GM23338 (cell line): ENCODE data around the gene METRN. TPM values are rescaled to one million over a fixed set of nuclear protein-coding genes. Genes with fewer than 3 reads are reported as not detected.
A peak's percentile ranks its signal among the peaks of the same experiment; 100 is the strongest.

Experiments used
- ATAC-seq: fragments of 200-7000 bp; cut with Tn5 transposase; 3 replicates; pipeline ENCODE4 v1.9.1; 2020
- DNase-seq: peaks from one replicate; pipeline ENCODE4 v3.0.0-alpha.2; 2015; ENCODE audit warnings: low spot score
- H2AFZ ChIP-seq: fragments of 200-600 bp; sonication (generic); 2 replicates; pipeline ENCODE4 v1.8.0; 2016; ENCODE audit warnings: antibody characterized with exemption, mild to moderate bottlenecking, moderate library complexity
- H3F3A ChIP-seq: fragments of 200-600 bp; sonication (generic); replicated peaks from 2 replicates; pipeline ENCODE4 v1.8.0; 2017; ENCODE audit warnings: antibody characterized with exemption, mixed run types, low read depth
- H3K27ac ChIP-seq: fragments of 200-600 bp; sonication (generic); 2 replicates; pipeline ENCODE4 v1.6.1; 2016; ENCODE audit warnings: low read depth
- H3K27me3 ChIP-seq: fragments of 200-600 bp; sonication (generic); 2 replicates; pipeline ENCODE4 v1.8.0; 2016; ENCODE audit warnings: mild to moderate bottlenecking, mixed run types, moderate library complexity; ENCODE audit not compliant: insufficient read depth
- H3K36me3 ChIP-seq: fragments of 200-600 bp; sonication (generic); 2 replicates; pipeline ENCODE4 v1.8.0; 2016; ENCODE audit warnings: mild to moderate bottlenecking; ENCODE audit not compliant: insufficient read depth
- H3K4me1 ChIP-seq: fragments of 200-600 bp; sonication (generic); 2 replicates; pipeline ENCODE4 v1.8.0; 2016; ENCODE audit warnings: mild to moderate bottlenecking, moderate library complexity; ENCODE audit not compliant: insufficient read depth
- H3K4me2 ChIP-seq: fragments of 200-600 bp; sonication (generic); 2 replicates; pipeline ENCODE4 v1.7.1; 2017; ENCODE audit warnings: mixed run types
- H3K4me3 ChIP-seq: fragments of 200-600 bp; sonication (generic); 2 replicates; pipeline ENCODE4 v1.6.1; 2016; ENCODE audit warnings: mixed run types
- H3K79me2 ChIP-seq: fragments of 200-600 bp; sonication (generic); replicated peaks from 2 replicates; pipeline ENCODE4 v1.8.0; 2017; ENCODE audit warnings: mild to moderate bottlenecking; ENCODE audit not compliant: insufficient read depth
- H3K9me2 ChIP-seq: fragments of 200-600 bp; sonication (generic); 2 replicates; pipeline ENCODE4 v1.8.0; 2017; ENCODE audit not compliant: insufficient read depth
- H4K20me1 ChIP-seq: fragments of 200-600 bp; sonication (generic); replicated peaks from 2 replicates; pipeline ENCODE4 v1.8.0; 2017; ENCODE audit warnings: mild to moderate bottlenecking; ENCODE audit not compliant: insufficient read depth
- H3K27ac Mint-ChIP-seq: 2 replicates; pipeline ENCODE4 v1.8.0; 2020; ENCODE audit warnings: inconsistent platforms, mild to moderate bottlenecking, moderate library complexity, mixed read lengths
- H3K27me3 Mint-ChIP-seq: 3 replicates; pipeline ENCODE4 v1.8.0; 2022; ENCODE audit warnings: low read depth, mild to moderate bottlenecking, moderate library complexity, mixed read lengths, inconsistent platforms; ENCODE audit not compliant: insufficient read depth, poor library complexity
- H3K36me3 Mint-ChIP-seq: 3 replicates; pipeline ENCODE4 v1.8.0; 2021; ENCODE audit warnings: low read depth, mild to moderate bottlenecking, inconsistent platforms, moderate library complexity, mixed read lengths
- H3K4me1 Mint-ChIP-seq: 3 replicates; pipeline ENCODE4 v1.8.0; 2020; ENCODE audit warnings: mild to moderate bottlenecking, inconsistent platforms, mixed read lengths
- H3K4me3 Mint-ChIP-seq: 3 replicates; pipeline ENCODE4 v1.8.0; 2021; ENCODE audit warnings: moderate library complexity, mild to moderate bottlenecking, inconsistent platforms, mixed read lengths
- H3K9me3 Mint-ChIP-seq: 3 replicates; pipeline ENCODE4 v1.8.0; 2020; ENCODE audit warnings: moderate library complexity, mild to moderate bottlenecking, inconsistent platforms, mixed read lengths
- CREB1 ChIP-seq: fragments of 250-450 bp; sonication (Bioruptor Pico); IDR thresholded peaks from 2 replicates; pipeline ENCODE4 v1.5.0; 2020; ENCODE audit warnings: low read depth, mild to moderate bottlenecking, moderate library complexity
- EZH2 ChIP-seq: fragments of 200-600 bp; sonication (generic); IDR thresholded peaks from one replicate; pipeline ENCODE4 v1.8.0; 2017; ENCODE audit warnings: antibody characterized with exemption, mild to moderate bottlenecking, low read depth; ENCODE audit not compliant: unreplicated experiment
- EZH2phosphoT487 ChIP-seq: fragments of 200-600 bp; sonication (generic); IDR thresholded peaks from one replicate; pipeline ENCODE4 v1.8.1; 2018; ENCODE audit warnings: antibody characterized with exemption; ENCODE audit not compliant: unreplicated experiment
- JUNB ChIP-seq: IDR thresholded peaks from one replicate; pipeline ENCODE4 v1.6.1; 2016; ENCODE audit warnings: antibody characterized with exemption; ENCODE audit not compliant: unreplicated experiment
- NANOG ChIP-seq: IDR thresholded peaks from 2 replicates; pipeline ENCODE4 v1.6.1; 2016; ENCODE audit warnings: antibody characterized with exemption, borderline replicate concordance
- POLR2AphosphoS5 ChIP-seq: IDR thresholded peaks from 2 replicates; pipeline ENCODE4 v1.6.1; 2016; ENCODE audit warnings: antibody characterized with exemption, low read depth
- STAT1 ChIP-seq: IDR thresholded peaks from one replicate; pipeline ENCODE4 v1.6.1; 2016; ENCODE audit warnings: antibody characterized with exemption; ENCODE audit not compliant: unreplicated experiment
- ZNF114 ChIP-seq: fragments of 250-450 bp; sonication (Bioruptor Pico); IDR thresholded peaks from 2 replicates; pipeline ENCODE4 v1.5.0; 2020; ENCODE audit warnings: mild to moderate bottlenecking, moderate library complexity
- polyA plus RNA-seq: library from polyadenylated mRNA; unstranded; fragments of >200 nt; fragmentation: Nextera tagmentation; extraction: Ambion mirVana; gene quantifications from 2 replicates; pipeline ENCODE4 v1.2.1, GENCODE V29; 2016
- total RNA-seq: library from RNA; depleted of rRNA; stranded (reverse); fragments of >200 nt; shearing (Covaris generic); gene quantifications from 2 replicates; pipeline ENCODE4 v1.2.3, GENCODE V29; 2014
- TF ChIP-seq, protein P1 (sequence below): IDR thresholded peaks from 2 replicates; pipeline ENCODE4 v1.6.1; 2016; ENCODE audit warnings: antibody characterized with exemption
- TF ChIP-seq, protein P2 (sequence below): fragments of 250-450 bp; sonication (Bioruptor Pico); IDR thresholded peaks from 2 replicates; pipeline ENCODE4 v1.5.0; 2020; ENCODE audit warnings: mild to moderate bottlenecking, moderate library complexity

The METRN gene
- total and polyA plus RNA-seq, 2 experiments from 2014 or later = 18.7 to 33.0 TPM

DNA sequence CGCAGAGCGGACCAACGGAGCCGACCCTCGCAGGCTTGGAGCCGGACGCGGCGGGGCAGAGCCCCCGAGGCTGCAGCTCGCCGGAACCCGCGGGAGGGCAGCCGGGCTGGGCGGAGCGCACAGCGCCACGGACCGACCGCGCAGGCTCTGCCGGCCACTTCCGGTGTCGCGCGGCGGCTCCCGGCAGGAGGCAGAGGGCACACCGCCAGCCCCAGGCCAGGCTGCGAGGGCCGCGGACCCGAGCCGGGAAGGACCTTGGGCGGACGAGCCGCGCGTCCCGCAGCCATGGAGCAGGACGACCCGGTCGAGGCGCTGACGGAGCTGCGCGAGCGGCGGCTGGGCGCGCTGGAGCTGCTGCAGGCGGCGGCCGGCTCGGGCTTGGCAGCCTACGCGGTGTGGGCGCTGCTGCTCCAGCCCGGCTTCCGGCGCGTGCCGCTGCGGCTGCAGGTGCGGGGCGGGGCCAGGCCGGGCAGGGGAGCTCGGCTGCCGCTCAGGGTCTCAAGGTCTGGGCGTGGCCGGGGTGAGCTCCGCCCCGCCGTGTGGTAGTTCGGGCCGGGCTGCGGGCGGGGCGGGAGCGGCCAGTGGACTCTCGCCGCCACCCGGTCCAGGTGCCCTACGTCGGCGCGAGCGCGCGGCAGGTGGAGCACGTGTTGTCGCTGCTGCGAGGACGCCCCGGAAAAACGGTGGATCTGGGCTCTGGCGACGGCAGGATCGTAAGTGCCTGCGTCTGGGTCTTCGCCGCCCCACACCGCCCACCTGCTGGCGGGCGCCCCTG is 6.3 kb downstream of the METRN start, which contains the start of gene ANTKMT:
ANTKMT (plus strand) TSS at position 157 of the 775 bp plus-strand sequence; CDS start at position 286, 129 bp downstream.
- H3K4me1 ChIP-seq = peaks cover 11% of the 10 kb centered on the region; the same call in 1 of the 2 replicates
- H3F3A ChIP-seq = peaks cover 7% of the 10 kb centered on the region
- no peaks in the 10 kb centered on the region for H4K20me1 ChIP-seq
- peak within 1 kb of the TSS; percentile 97 for H3K4me2 ChIP-seq
- no peaks in the 10 kb centered on the region for H3K9me2 ChIP-seq
- no peaks in the 10 kb centered on the region for H3K9me3 Mint-ChIP-seq
- H3K4me3 Mint-ChIP-seq = peak within 1 kb of the TSS; percentile 83
- peaks cover 25% of the 10 kb centered on the region for H3K27me3 ChIP-seq
- DNase-seq = peak; percentile 97
- peak within 1 kb of the TSS; percentile 72 for H3K27ac Mint-ChIP-seq
- H3K36me3 ChIP-seq = no peaks in the 10 kb centered on the region
- H3K36me3 Mint-ChIP-seq = no peaks in the 10 kb centered on the region
- H3K27ac ChIP-seq = 0 out of 2 replicates have a peak within 1 kb of the TSS, but pooled peaks have one; percentile 74
- peaks cover 13% of the 10 kb centered on the region; the same call in 2 of the 3 replicates for H3K4me1 Mint-ChIP-seq
- ATAC-seq = peak; percentile 74
- H3K79me2 ChIP-seq = no peaks in the 10 kb centered on the region
- peaks cover 26% of the 10 kb centered on the region for H3K27me3 Mint-ChIP-seq
- H3K4me3 ChIP-seq = peak within 1 kb of the TSS; percentile 82
- H2AFZ ChIP-seq = 0 out of 2 replicates have a peak within 1 kb of the TSS, but pooled peaks have one; percentile 32
- TF ChIP-seq CREB1 (CRISPR knock-in tag) (peak; percentile 69), NANOG (no peak), JUNB (no peak), POLR2AphosphoS5 (peak; percentile 70)
- TF ChIP-seq, protein P1, sequence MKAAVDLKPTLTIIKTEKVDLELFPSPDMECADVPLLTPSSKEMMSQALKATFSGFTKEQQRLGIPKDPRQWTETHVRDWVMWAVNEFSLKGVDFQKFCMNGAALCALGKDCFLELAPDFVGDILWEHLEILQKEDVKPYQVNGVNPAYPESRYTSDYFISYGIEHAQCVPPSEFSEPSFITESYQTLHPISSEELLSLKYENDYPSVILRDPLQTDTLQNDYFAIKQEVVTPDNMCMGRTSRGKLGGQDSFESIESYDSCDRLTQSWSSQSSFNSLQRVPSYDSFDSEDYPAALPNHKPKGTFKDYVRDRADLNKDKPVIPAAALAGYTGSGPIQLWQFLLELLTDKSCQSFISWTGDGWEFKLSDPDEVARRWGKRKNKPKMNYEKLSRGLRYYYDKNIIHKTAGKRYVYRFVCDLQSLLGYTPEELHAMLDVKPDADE = peak; percentile 7; the same call in 1 of the 2 replicates

DNA sequence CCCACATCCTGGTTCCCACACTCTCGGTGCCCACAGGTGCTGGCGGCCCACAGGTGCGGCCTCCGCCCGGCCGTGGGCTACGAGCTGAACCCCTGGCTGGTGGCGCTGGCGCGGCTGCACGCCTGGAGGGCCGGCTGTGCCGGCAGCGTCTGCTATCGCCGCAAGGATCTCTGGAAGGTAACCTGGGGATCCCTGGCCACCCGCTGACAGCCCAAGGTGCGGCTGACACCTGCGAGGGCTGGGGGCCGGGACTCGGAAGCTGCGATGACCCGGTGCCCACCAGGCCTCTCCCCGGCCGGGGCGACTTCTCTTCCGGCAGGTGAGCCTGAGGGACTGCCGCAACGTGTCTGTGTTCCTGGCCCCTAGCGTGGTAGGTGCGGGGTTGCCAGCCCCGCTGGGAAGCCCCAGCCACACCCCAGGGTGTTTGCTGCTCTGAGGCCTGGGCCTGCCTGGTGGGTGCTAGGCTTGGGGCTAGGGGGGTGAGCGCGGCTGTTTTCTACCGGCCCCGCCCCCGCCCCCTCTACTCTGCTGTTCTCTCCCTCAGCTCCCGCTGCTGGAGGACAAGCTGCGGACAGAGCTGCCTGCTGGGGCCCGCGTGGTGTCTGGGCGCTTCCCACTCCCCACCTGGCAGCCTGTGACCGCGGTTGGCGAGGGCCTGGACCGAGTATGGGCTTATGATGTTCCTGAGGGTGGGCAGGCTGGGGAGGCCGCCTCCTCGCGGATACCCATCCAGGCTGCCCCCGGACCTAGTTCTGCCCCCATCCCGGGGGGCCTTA is 7.0 kb downstream of the METRN start:
- Histone ChIP-seq H4K20me1 (no peaks in the 10 kb centered on the region), H3K27me3 (peaks cover 19% of the 10 kb centered on the region; the same call in 1 of the 2 replicates), H2AFZ (no peak overlapping the region), H3K4me2 (peak overlapping the region; percentile 55; the same call in 1 of the 2 replicates), H3K27ac (no peak overlapping the region), H3K36me3 (no peaks in the 10 kb centered on the region), H3K9me2 (no peaks in the 10 kb centered on the region), H3F3A (peaks cover 12% of the 10 kb centered on the region), H3K4me3 (peak overlapping the region; percentile 82; the same call in 1 of the 2 replicates), H3K4me1 (peaks cover 8% of the 10 kb centered on the region; the same call in 1 of the 2 replicates), H3K79me2 (no peaks in the 10 kb centered on the region)
- no peak overlapping the region for H3K27ac Mint-ChIP-seq
- DNase-seq = no peak
- H3K4me1 Mint-ChIP-seq = peaks cover 9% of the 10 kb centered on the region; the same call in 2 of the 3 replicates
- H3K9me3 Mint-ChIP-seq = no peaks in the 10 kb centered on the region
- H3K27me3 Mint-ChIP-seq = peaks cover 27% of the 10 kb centered on the region
- no peaks in the 10 kb centered on the region for H3K36me3 Mint-ChIP-seq
- ATAC-seq = no peak
- H3K4me3 Mint-ChIP-seq = no peak overlapping the region
- TF ChIP-seq NANOG (no peak), JUNB (no peak), STAT1 (no peak), POLR2AphosphoS5 (no peak), EZH2phosphoT487 (no peak), ZNF114 (CRISPR knock-in tag) (no peak), EZH2 (no peak)
- TF ChIP-seq, protein P2, sequence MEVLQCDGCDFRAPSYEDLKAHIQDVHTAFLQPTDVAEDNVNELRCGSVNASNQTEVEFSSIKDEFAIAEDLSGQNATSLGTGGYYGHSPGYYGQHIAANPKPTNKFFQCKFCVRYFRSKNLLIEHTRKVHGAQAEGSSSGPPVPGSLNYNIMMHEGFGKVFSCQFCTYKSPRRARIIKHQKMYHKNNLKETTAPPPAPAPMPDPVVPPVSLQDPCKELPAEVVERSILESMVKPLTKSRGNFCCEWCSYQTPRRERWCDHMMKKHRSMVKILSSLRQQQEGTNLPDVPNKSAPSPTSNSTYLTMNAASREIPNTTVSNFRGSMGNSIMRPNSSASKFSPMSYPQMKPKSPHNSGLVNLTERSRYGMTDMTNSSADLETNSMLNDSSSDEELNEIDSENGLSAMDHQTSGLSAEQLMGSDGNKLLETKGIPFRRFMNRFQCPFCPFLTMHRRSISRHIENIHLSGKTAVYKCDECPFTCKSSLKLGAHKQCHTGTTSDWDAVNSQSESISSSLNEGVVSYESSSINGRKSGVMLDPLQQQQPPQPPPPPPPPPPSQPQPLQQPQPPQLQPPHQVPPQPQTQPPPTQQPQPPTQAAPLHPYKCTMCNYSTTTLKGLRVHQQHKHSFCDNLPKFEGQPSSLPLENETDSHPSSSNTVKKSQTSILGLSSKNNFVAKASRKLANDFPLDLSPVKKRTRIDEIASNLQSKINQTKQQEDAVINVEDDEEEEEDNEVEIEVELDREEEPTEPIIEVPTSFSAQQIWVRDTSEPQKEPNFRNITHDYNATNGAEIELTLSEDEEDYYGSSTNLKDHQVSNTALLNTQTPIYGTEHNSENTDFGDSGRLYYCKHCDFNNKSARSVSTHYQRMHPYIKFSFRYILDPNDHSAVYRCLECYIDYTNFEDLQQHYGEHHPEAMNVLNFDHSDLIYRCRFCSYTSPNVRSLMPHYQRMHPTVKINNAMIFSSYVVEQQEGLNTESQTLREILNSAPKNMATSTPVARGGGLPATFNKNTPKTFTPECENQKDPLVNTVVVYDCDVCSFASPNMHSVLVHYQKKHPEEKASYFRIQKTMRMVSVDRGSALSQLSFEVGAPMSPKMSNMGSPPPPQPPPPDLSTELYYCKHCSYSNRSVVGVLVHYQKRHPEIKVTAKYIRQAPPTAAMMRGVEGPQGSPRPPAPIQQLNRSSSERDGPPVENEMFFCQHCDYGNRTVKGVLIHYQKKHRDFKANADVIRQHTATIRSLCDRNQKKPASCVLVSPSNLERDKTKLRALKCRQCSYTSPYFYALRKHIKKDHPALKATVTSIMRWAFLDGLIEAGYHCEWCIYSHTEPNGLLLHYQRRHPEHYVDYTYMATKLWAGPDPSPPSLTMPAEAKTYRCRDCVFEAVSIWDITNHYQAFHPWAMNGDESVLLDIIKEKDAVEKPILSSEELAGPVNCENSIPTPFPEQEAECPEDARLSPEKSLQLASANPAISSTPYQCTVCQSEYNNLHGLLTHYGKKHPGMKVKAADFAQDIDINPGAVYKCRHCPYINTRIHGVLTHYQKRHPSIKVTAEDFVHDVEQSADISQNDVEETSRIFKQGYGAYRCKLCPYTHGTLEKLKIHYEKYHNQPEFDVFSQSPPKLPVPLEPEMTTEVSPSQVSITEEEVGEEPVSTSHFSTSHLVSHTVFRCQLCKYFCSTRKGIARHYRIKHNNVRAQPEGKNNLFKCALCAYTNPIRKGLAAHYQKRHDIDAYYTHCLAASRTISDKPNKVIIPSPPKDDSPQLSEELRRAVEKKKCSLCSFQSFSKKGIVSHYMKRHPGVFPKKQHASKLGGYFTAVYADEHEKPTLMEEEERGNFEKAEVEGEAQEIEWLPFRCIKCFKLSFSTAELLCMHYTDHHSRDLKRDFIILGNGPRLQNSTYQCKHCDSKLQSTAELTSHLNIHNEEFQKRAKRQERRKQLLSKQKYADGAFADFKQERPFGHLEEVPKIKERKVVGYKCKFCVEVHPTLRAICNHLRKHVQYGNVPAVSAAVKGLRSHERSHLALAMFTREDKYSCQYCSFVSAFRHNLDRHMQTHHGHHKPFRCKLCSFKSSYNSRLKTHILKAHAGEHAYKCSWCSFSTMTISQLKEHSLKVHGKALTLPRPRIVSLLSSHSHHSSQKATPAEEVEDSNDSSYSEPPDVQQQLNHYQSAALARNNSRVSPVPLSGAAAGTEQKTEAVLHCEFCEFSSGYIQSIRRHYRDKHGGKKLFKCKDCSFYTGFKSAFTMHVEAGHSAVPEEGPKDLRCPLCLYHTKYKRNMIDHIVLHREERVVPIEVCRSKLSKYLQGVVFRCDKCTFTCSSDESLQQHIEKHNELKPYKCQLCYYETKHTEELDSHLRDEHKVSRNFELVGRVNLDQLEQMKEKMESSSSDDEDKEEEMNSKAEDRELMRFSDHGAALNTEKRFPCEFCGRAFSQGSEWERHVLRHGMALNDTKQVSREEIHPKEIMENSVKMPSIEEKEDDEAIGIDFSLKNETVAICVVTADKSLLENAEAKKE (CRISPR knock-in tag) = no peak
- TF ChIP-seq, protein P1 = no peak
